Calu3 (cell line): ENCODE measurements around the gene CTDSPL2. TPM values are rescaled to one million over a fixed set of nuclear protein-coding genes. Genes with fewer than 3 reads are reported as not detected.

ENCODE experiments used
- BruUV-seq: library from RNA; stranded (reverse); fragments of 400-500 nt; replicated peaks from 2 replicates; lab custom pipeline; 2021; lab: Mats Ljungman, UMichigan
- CTCF ChIA-PET: fragments of 300-600 bp; sonication (Branson Sonifier 250); formaldehyde crosslinking; loops from one replicate; lab custom pipeline; 2022; ENCODE audit warnings: antibody characterized with exemption; lab: Charles Lee
- DNase-seq: peaks from one replicate; pipeline ENCODE4 v3.0.0; 2022
- H3K27ac Mint-ChIP-seq: one replicate; pipeline ENCODE4 v1.8.0; 2022; ENCODE audit warnings: mixed read lengths; ENCODE audit not compliant: unreplicated experiment
- H3K27me3 Mint-ChIP-seq: one replicate; pipeline ENCODE4 v1.8.0; 2022; ENCODE audit warnings: mixed read lengths; ENCODE audit not compliant: unreplicated experiment
- H3K36me3 Mint-ChIP-seq: one replicate; pipeline ENCODE4 v1.8.0; 2022; ENCODE audit warnings: mild to moderate bottlenecking, moderate library complexity, mixed read lengths; ENCODE audit not compliant: insufficient read depth, unreplicated experiment
- H3K4me1 Mint-ChIP-seq: one replicate; pipeline ENCODE4 v1.8.0; 2022; ENCODE audit warnings: mild to moderate bottlenecking, low read depth, mixed read lengths; ENCODE audit not compliant: unreplicated experiment
- H3K4me3 Mint-ChIP-seq: one replicate; pipeline ENCODE4 v1.8.0; 2022; ENCODE audit warnings: mild to moderate bottlenecking, low read depth, moderate library complexity, mixed read lengths; ENCODE audit not compliant: unreplicated experiment
- H3K9me3 Mint-ChIP-seq: one replicate; pipeline ENCODE4 v1.8.0; 2022; ENCODE audit warnings: low read depth, mixed read lengths; ENCODE audit not compliant: unreplicated experiment
- intact Hi-C: fragments of 100-400 bp; cut with micrococcal nuclease; formaldehyde crosslinking; loops from one replicate; pipeline ENCODE4 v1.10.0; 2022; ENCODE audit not compliant: unreplicated experiment
- total RNA-seq: library from RNA; stranded (reverse); gene quantifications from 2 replicates; pipeline ENCODE4 v1.2.3, GENCODE V29; 2022
- TF ChIP-seq, protein P1 (sequence below): fragments of 200-600 bp; IDR thresholded peaks from one replicate; pipeline ENCODE4 v1.8.0; 2022; ENCODE audit warnings: antibody characterized with exemption; ENCODE audit not compliant: unreplicated experiment

CTDSPL2 gene
- total RNA-seq, 1 experiment from 2014 or later, result 38.0 TPM

DNA sequence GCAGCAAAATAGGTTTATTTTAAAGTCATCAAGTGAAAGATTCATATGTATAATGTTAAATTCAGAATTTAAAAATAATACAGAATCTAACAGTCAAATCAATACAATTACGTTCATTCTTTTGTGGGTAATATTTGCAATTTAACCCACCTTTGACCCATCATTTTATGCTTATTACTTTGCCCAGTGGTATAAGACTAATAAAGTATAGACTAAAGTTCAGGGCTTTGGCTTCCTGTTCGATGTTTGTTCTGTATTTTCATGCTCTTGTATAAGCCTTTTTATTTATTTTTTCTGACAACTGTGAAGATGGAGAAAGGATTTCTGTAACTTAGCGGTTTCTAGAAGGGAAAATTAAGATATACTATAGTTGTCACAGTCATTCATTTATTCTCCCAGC is 65.2 kb downstream of the CTDSPL2 start:
- Mint-ChIP-seq H3K9me3 (no peaks in the 10 kb centered on the region), H3K27ac (no peak overlapping the region), H3K36me3 (peaks cover 10% of the 10 kb centered on the region), H3K27me3 (no peaks in the 10 kb centered on the region), H3K4me1 (peaks cover 24% of the 10 kb centered on the region), H3K4me3 (no peak overlapping the region)
- CTCF ChIA-PET, result no interaction called here
- no TSS peak for BruUV-seq
- no peak for DNase-seq
- intact Hi-C loops, result no loop called here
- TF ChIP-seq, protein P1, sequence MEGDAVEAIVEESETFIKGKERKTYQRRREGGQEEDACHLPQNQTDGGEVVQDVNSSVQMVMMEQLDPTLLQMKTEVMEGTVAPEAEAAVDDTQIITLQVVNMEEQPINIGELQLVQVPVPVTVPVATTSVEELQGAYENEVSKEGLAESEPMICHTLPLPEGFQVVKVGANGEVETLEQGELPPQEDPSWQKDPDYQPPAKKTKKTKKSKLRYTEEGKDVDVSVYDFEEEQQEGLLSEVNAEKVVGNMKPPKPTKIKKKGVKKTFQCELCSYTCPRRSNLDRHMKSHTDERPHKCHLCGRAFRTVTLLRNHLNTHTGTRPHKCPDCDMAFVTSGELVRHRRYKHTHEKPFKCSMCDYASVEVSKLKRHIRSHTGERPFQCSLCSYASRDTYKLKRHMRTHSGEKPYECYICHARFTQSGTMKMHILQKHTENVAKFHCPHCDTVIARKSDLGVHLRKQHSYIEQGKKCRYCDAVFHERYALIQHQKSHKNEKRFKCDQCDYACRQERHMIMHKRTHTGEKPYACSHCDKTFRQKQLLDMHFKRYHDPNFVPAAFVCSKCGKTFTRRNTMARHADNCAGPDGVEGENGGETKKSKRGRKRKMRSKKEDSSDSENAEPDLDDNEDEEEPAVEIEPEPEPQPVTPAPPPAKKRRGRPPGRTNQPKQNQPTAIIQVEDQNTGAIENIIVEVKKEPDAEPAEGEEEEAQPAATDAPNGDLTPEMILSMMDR, result no peak

DNA sequence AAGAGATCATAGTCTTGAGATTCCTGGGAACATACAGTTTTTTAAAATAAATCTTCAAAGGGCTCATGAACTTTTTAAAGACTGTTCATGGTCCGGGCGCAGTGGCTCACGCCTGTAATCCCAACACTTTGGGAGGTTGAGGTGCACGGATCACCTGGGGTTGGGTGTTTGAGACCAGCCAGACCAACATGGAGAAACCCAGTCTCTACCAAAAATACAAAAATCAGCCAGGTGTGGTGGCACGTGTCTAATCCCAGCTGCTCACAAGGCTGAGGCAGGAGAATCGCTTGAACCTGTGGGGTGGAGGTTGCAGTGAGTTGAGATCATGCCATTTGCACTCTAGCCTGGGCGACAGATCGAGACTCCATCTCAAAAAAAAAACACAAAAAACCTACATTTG is 68.1 kb downstream of the CTDSPL2 start:
- intact Hi-C loops, result no loop called here
- no peaks in the 10 kb centered on the region for H3K36me3 Mint-ChIP-seq
- CTCF ChIA-PET, result no interaction called here
- TF ChIP-seq, protein P1, result no peak
- no TSS peak for BruUV-seq
- no peak for DNase-seq
- H3K27me3 Mint-ChIP-seq, result no peaks in the 10 kb centered on the region
- H3K9me3 Mint-ChIP-seq, result no peaks in the 10 kb centered on the region
- H3K4me1 Mint-ChIP-seq, result no peaks in the 10 kb centered on the region
- no peak overlapping the region for H3K27ac Mint-ChIP-seq
- H3K4me3 Mint-ChIP-seq, result no peak overlapping the region

DNA sequence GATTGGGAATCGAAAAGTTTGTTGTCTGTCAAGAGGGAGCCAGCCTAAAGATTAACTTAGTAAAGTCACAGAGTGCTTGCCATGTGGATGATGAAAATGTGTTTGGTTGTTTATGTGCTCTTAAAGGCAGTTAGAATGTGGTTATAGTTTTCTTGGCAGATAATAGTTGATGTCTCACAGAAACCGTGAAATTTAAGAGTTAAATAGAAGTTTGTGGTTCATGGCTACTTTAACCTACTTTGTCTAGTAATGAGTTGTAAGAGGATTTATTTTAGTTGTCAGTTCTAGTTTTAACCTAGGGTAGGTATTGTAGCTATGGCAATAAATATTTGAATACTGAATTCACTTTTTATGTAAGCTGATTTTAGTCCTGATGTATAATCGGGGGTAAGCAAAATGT is 73.1 kb downstream of the CTDSPL2 start:
- no peak overlapping the region for H3K4me3 Mint-ChIP-seq
- no peaks in the 10 kb centered on the region for H3K27me3 Mint-ChIP-seq
- H3K9me3 Mint-ChIP-seq, result no peaks in the 10 kb centered on the region
- TF ChIP-seq, protein P1, result no peak
- no TSS peak for BruUV-seq
- no peak overlapping the region for H3K27ac Mint-ChIP-seq
- H3K4me1 Mint-ChIP-seq, result no peaks in the 10 kb centered on the region
- no peak for DNase-seq
- H3K36me3 Mint-ChIP-seq, result peaks cover 3% of the 10 kb centered on the region
- CTCF ChIA-PET, result no interaction called here
- intact Hi-C loops, result loop anchor here (2.0 kb wide), 1 partner anchor 30 kb away; no protein-coding TSS in a partner anchor

DNA sequence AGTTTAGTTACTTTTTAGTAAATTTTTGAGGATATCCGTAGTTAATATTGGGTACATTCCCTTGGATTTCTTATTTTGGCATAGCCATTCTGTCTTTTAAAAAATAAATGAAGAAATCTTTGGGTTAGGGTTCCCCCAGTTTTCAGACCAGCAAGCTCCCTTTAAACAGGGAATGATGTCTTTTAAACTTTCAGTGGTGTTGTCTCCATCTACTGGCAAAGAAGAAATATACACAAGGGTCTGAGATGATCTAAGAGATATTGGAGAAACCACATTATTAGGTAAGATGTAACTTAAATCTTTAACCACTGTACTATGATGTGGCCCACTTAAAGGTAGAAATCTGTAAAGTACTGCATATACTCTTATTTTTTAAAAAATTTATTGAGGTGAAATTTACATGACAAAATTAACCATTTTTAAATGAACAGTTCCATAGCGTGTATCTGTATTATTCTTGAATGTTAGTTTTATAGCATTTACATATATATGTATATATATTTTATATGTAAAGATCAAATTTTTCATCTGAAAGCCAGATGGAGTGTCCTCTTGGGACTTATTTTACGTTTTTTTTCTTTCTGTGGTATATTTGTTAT is 74.4 kb downstream of the CTDSPL2 start:
- DNase-seq, result no peak
- CTCF ChIA-PET, result interaction anchor here (0.6 to 1.0 kb wide), 2 partner anchors 75 to 276 kb away, joined by 3 to 5 read pairs; partner anchors contain the start of gene CTDSPL2
- TF ChIP-seq, protein P1, result no peak
- no peaks in the 10 kb centered on the region for H3K27me3 Mint-ChIP-seq
- H3K9me3 Mint-ChIP-seq, result no peaks in the 10 kb centered on the region
- no peak overlapping the region for H3K27ac Mint-ChIP-seq
- intact Hi-C loops, result loop anchor here (2.0 kb wide), 1 partner anchor 31 kb away; no protein-coding TSS in a partner anchor
- no peaks in the 10 kb centered on the region for H3K4me1 Mint-ChIP-seq
- no TSS peak for BruUV-seq
- no peak overlapping the region for H3K4me3 Mint-ChIP-seq
- H3K36me3 Mint-ChIP-seq, result peaks cover 10% of the 10 kb centered on the region
